DMS79 treated with DMSO at 0.1 percent for 48 hours (cell line): ENCODE measurements around the gene NRAS.

Source experiments
- DNase-seq: peaks from one replicate; lab custom pipeline; 2025; lab: John Stamatoyannopoulos, UW

Gene NRAS

GRCh38 chr1:114725230-114725629 is 8.7 kb upstream of the NRAS start:
- DNase-seq, result no peak

- DNase-seq, result no peak
Measured at GRCh38 chr1:114723915-114724314, 7.3 kb upstream of the NRAS start.

GRCh38 chr1:114723457-114723856 is 6.9 kb upstream of the NRAS start:
- no peak for DNase-seq

GRCh38 chr1:114720492-114720891 is 3.9 kb upstream of the NRAS start:
- DNase-seq, result no peak

GRCh38 chr1:114719424-114719787 is 2.8 kb upstream of the NRAS start:
- no peak for DNase-seq

- no peak for DNase-seq
Measured at GRCh38 chr1:114718661-114719423, 2.3 kb upstream of the NRAS start.

GRCh38 chr1:114715952-114716303 is 643 bp downstream of the NRAS start:
- no peak for DNase-seq

- DNase-seq, result no peak
Measured at GRCh38 chr1:114712977-114713376, 3.6 kb downstream of the NRAS start.

GRCh38 chr1:114710360-114710759 is 6.2 kb downstream of the NRAS start:
- no peak for DNase-seq

- no peak for DNase-seq
Measured at GRCh38 chr1:114707604-114708003, 9.0 kb downstream of the NRAS start.

- no peak for DNase-seq
Measured at GRCh38 chr1:114703242-114703641, 13.3 kb downstream of the NRAS start.

- no peak for DNase-seq
Measured at GRCh38 chr1:114702737-114703136, 13.8 kb downstream of the NRAS start.

- DNase-seq, result no peak
Measured at GRCh38 chr1:114701931-114702330, 14.6 kb downstream of the NRAS start.

GRCh38 chr1:114700036-114700600 is 16.5 kb downstream of the NRAS start:
- DNase-seq, result no peak

- no peak for DNase-seq
Measured at GRCh38 chr1:114696810-114697209, 19.8 kb downstream of the NRAS start.

GRCh38 chr1:114695430-114696058 is 21.0 kb downstream of the NRAS start, which contains the start of gene AMPD1:
TSS of gene AMPD1 (minus strand) at chr1:114695546. CDS start at chr1:114695471, 75 bp downstream.
- DNase-seq, result no peak

GRCh38 chr1:114694540-114695310 is 21.8 kb downstream of the NRAS start:
- no peak for DNase-seq

- no peak for DNase-seq
Measured at GRCh38 chr1:114692947-114693346, 23.6 kb downstream of the NRAS start.

- no peak for DNase-seq
Measured at GRCh38 chr1:114691061-114691460, 25.5 kb downstream of the NRAS start.

GRCh38 chr1:114690148-114690547 is 26.4 kb downstream of the NRAS start:
- DNase-seq, result no peak

- no peak for DNase-seq
Measured at GRCh38 chr1:114688526-114688925, 28.0 kb downstream of the NRAS start.

- DNase-seq, result no peak
Measured at GRCh38 chr1:114685851-114686250, 30.7 kb downstream of the NRAS start.

- DNase-seq, result no peak
Measured at GRCh38 chr1:114677691-114678090, 38.9 kb downstream of the NRAS start.
